MM.1S (cell line): ENCODE results near the gene EVI5.
A peak's percentile ranks its signal among the peaks of the same experiment; 100 is the strongest.

Experiments used
- DNase-seq: peaks from one replicate; pipeline ENCODE4 v3.0.0-alpha.2; 2015
- H2AFZ ChIP-seq: fragments of 300-600 bp; sonication (generic); 2 replicates; pipeline ENCODE4 v1.6.0; 2016; ENCODE audit warnings: antibody characterized with exemption, low read length
- H3F3A ChIP-seq: fragments of 300-600 bp; sonication (generic); 2 replicates; pipeline ENCODE4 v1.6.1; 2016; ENCODE audit warnings: mild to moderate bottlenecking, antibody characterized with exemption, low read length, moderate library complexity, mixed read lengths; ENCODE audit not compliant: insufficient read depth
- H3K27ac ChIP-seq: fragments of 300-600 bp; sonication (generic); 2 replicates; pipeline ENCODE4 v1.5.1; 2016; ENCODE audit warnings: mild to moderate bottlenecking, low read length
- H3K27me3 ChIP-seq: fragments of 300-600 bp; sonication (generic); replicated peaks from 2 replicates; pipeline ENCODE4 v1.6.0; 2016; ENCODE audit warnings: low read length; ENCODE audit not compliant: insufficient read depth
- H3K36me3 ChIP-seq: fragments of 300-600 bp; sonication (generic); replicated peaks from 2 replicates; pipeline ENCODE4 v1.6.1; 2016; ENCODE audit warnings: mild to moderate bottlenecking, low read length, mixed read lengths; ENCODE audit not compliant: insufficient read depth
- H3K4me1 ChIP-seq: fragments of 300-600 bp; sonication (generic); 2 replicates; pipeline ENCODE4 v1.6.1; 2016; ENCODE audit warnings: low read length, mixed read lengths
- H3K4me2 ChIP-seq: fragments of 300-600 bp; sonication (generic); 2 replicates; pipeline ENCODE4 v1.6.0; 2016; ENCODE audit warnings: low read depth, low read length
- H3K4me3 ChIP-seq: fragments of 300-600 bp; sonication (generic); 2 replicates; pipeline ENCODE4 v1.5.1; 2016; ENCODE audit warnings: low read length, mixed read lengths
- H3K79me2 ChIP-seq: fragments of 300-600 bp; sonication (generic); 2 replicates; pipeline ENCODE4 v1.6.1; 2016; ENCODE audit warnings: mixed run types, low read length, mixed read lengths
- H3K9ac ChIP-seq: fragments of 300-600 bp; sonication (generic); 2 replicates; pipeline ENCODE4 v1.6.1; 2016; ENCODE audit warnings: low read length, mixed read lengths
- H3K9me2 ChIP-seq: fragments of 300-600 bp; sonication (generic); replicated peaks from 2 replicates; pipeline ENCODE4 v1.6.1; 2016; ENCODE audit warnings: mild to moderate bottlenecking, low read length, mixed read lengths; ENCODE audit not compliant: insufficient read depth
- H3K9me3 ChIP-seq: fragments of 300-600 bp; sonication (generic); replicated peaks from 2 replicates; pipeline ENCODE4 v1.6.1; 2016; ENCODE audit warnings: mild to moderate bottlenecking, low read length, mixed read lengths; ENCODE audit not compliant: insufficient read depth
- H4K20me1 ChIP-seq: fragments of 300-600 bp; sonication (generic); 2 replicates; pipeline ENCODE4 v1.6.1; 2016; ENCODE audit warnings: mild to moderate bottlenecking, low read length, moderate library complexity, mixed read lengths; ENCODE audit not compliant: insufficient read depth
- CTCF ChIP-seq: fragments of 300-600 bp; sonication (generic); IDR thresholded peaks from 2 replicates; pipeline ENCODE4 v1.5.1; 2016; ENCODE audit warnings: antibody characterized with exemption, low read length, mixed read lengths
- EZH2 ChIP-seq: fragments of 300-600 bp; sonication (generic); optimal IDR thresholded peaks from 2 replicates; pipeline ENCODE3; 2017; ENCODE audit warnings: low read depth, mild to moderate bottlenecking, antibody characterized with exemption, low read length, mixed read lengths
- EZH2phosphoT487 ChIP-seq: fragments of 300-600 bp; sonication (generic); IDR thresholded peaks from 2 replicates; pipeline ENCODE4 v1.6.1; 2018; ENCODE audit warnings: antibody characterized with exemption, low read length

The EVI5 gene

GRCh38 chr1:92820024-92820423 is 35.1 kb upstream of the EVI5 start:
- Histone ChIP-seq H3K27ac (no peak overlapping the region), H3K4me2 (no peak overlapping the region), H3K9me2 (no peaks in the 10 kb centered on the region), H4K20me1 (no peaks in the 10 kb centered on the region), H3K27me3 (no peaks in the 10 kb centered on the region), H3F3A (no peaks in the 10 kb centered on the region), H3K36me3 (no peaks in the 10 kb centered on the region), H2AFZ (no peak overlapping the region), H3K4me1 (no peaks in the 10 kb centered on the region), H3K79me2 (no peaks in the 10 kb centered on the region), H3K4me3 (no peak overlapping the region), H3K9ac (no peak overlapping the region), H3K9me3 (no peaks in the 10 kb centered on the region)
- TF ChIP-seq CTCF (no peak), EZH2 (no peak)
- DNase-seq, result no peak

GRCh38 chr1:92817986-92818764 is 33.3 kb upstream of the EVI5 start:
- no peaks in the 10 kb centered on the region for H3K79me2 ChIP-seq
- H3K27me3 ChIP-seq, result no peaks in the 10 kb centered on the region
- no peaks in the 10 kb centered on the region for H4K20me1 ChIP-seq
- no peaks in the 10 kb centered on the region for H3K9me3 ChIP-seq
- H3K4me3 ChIP-seq, result no peak overlapping the region
- no peak overlapping the region for H3K9ac ChIP-seq
- H3K9me2 ChIP-seq, result no peaks in the 10 kb centered on the region
- no peaks in the 10 kb centered on the region for H3K4me1 ChIP-seq
- no peak for TF ChIP-seq EZH2phosphoT487
- peak; percentile 48 for TF ChIP-seq CTCF
- no peak for TF ChIP-seq EZH2
- no peak overlapping the region for H3K4me2 ChIP-seq
- DNase-seq, result peak; percentile 16
- H3K27ac ChIP-seq, result no peak overlapping the region
- no peaks in the 10 kb centered on the region for H3K36me3 ChIP-seq
- H2AFZ ChIP-seq, result no peak overlapping the region
- no peaks in the 10 kb centered on the region for H3F3A ChIP-seq

- Histone ChIP-seq H3K79me2 (no peaks in the 10 kb centered on the region), H3K4me3 (no peak overlapping the region), H3K9me3 (no peaks in the 10 kb centered on the region), H3K4me2 (no peak overlapping the region), H3F3A (no peaks in the 10 kb centered on the region), H3K9me2 (no peaks in the 10 kb centered on the region), H3K27me3 (no peaks in the 10 kb centered on the region), H2AFZ (no peak overlapping the region), H3K9ac (no peak overlapping the region), H4K20me1 (no peaks in the 10 kb centered on the region), H3K36me3 (no peaks in the 10 kb centered on the region), H3K4me1 (no peaks in the 10 kb centered on the region), H3K27ac (no peak overlapping the region)
- no peak for TF ChIP-seq CTCF
- no peak for TF ChIP-seq EZH2phosphoT487
- no peak for TF ChIP-seq EZH2
- no peak for DNase-seq
Measured at GRCh38 chr1:92817137-92817697, 32.3 kb upstream of the EVI5 start.
